GM13976 (cell line): ENCODE data around the gene SLC39A12.

Source experiments
- DNase-seq: peaks from one replicate; pipeline ENCODE4 v3.0.0; 2012; ENCODE audit warnings: low spot score
- CTCF ChIP-seq: IDR thresholded peaks from 2 replicates; pipeline ENCODE4 v1.5.1; 2012; ENCODE audit warnings: borderline replicate concordance, mild to moderate bottlenecking; ENCODE audit not compliant: insufficient read depth; ENCODE audit errors: extremely low read depth, missing control alignments, control extremely low read depth
- in situ Hi-C: fragments of 300-500 bp; cut with MboI; formaldehyde crosslinking; loops from one replicate; pipeline ENCODE4 v1.12.0; 2022; ENCODE audit warnings: low sequenced_read_pairs, mixed read lengths, inconsistent platforms; ENCODE audit not compliant: unreplicated experiment

SLC39A12 gene

DNA sequence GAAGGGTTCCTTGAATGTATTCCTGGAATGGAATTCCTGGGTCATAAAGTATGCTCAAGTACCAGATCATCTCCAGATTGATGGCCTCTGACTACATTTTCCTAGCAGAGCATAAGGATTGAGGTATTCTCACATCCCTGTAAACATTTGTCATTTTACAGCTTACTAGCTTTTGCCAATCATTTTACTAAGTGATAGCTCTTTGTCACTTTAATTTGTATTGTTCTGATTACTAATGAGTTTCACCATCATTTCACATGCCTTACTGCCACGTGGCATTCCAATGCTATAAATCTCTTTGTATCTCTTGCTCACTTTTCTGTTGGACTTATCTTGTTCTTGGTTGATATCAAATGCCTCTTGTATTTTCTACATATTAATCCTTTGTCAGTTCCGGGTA is 119.9 kb downstream of the SLC39A12 start:
- in situ Hi-C loops = no loop called here
- DNase-seq = no peak
- TF ChIP-seq CTCF = no peak

GRCh38 chr10:18073314-18073713 is 121.6 kb downstream of the SLC39A12 start:
- in situ Hi-C loops = no loop called here
- no peak for DNase-seq
- no peak for TF ChIP-seq CTCF

DNA sequence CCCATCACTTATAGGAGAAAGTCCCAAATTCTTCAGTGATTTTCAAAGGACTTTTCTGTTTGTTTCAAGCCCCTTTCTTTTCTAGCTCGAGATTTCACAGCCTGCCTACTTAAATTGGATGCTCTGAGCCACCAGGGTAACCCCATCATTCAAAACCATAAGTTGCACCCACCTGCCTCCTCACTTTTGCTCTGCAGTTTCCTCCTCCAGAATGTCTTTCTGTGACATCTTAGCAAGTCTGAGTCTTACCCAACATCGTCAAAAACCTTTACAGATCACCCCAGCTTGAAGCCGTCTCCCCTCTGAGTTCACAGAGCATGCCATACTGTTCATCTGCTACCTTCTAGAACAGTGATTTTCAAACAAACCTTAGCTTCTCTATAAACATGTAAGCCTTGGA is 124.2 kb downstream of the SLC39A12 start:
- in situ Hi-C loops = no loop called here
- TF ChIP-seq CTCF = no peak

GRCh38 chr10:18079665-18080295 is 128.1 kb downstream of the SLC39A12 start:
- in situ Hi-C loops = no loop called here
- no peak for TF ChIP-seq CTCF
- DNase-seq = no peak

More for the DNA sequence above, 124.2 kb downstream of the SLC39A12 start:
- no peak for DNase-seq

DNA sequence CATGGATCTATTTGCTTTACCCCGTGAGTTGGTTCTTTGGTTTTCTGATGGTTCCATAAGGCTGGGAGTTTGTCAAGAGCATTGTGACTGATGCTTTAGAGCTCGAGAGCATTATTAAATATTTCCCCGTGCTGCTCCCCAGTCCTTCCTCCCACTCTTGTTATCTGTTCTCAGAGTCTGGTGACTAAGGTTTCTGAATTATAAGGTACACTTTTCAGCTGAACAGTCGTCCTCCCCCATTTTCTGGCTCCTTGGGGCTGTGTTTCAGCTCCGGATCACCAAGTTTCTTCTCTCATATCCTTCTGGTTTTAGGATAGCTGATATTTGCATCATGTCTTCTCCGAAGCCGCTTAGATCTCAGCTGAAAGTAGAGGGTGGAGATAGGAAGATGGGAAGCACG is 130.7 kb downstream of the SLC39A12 start:
- no peak for DNase-seq
- in situ Hi-C loops = no loop called here
- no peak for TF ChIP-seq CTCF

DNA sequence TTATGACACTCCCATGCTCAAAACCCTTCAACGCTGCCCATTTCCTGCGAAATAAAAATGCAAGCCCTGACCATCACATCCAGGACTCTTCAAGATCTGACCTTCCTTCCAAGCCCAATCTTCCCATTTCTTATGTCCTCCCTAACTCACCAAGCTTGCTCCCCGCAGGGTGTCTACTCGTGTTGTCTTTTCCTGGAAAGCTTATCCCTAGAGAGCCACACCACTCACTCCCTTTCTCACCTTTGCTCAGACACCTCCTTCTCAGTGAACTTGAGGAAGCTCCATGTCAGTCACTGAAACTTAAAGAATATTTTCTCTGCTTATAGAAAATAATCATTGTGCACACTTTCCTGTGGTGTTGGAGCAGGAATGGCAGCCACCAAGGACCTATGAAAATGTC is 134.1 kb downstream of the SLC39A12 start:
- in situ Hi-C loops = no loop called here
- TF ChIP-seq CTCF = no peak
- DNase-seq = no peak
